WTC11 (cell line): ENCODE measurements around the gene RFX3. TPM values are rescaled to one million over a fixed set of nuclear protein-coding genes. Genes with fewer than 3 reads are reported as not detected.

Source experiments
- ATAC-seq: fragments of 200-7000 bp; cut with Tn5 transposase; 2 replicates; pipeline ENCODE4 v1.10.0; 2021; ENCODE audit warnings: mild to moderate bottlenecking, moderate library complexity
- CTCF ChIA-PET: fragments of 300-600 bp; sonication (Branson Sonifier 250); formaldehyde crosslinking; loops from one replicate; lab custom pipeline; 2021; ENCODE audit warnings: antibody characterized with exemption; lab: Charles Lee
- POLR2A ChIA-PET: fragments of 350-600 bp; sonication (Branson Sonifier 250); formaldehyde crosslinking; loops from one replicate; lab custom pipeline; 2021; ENCODE audit warnings: antibody characterized with exemption; lab: Charles Lee
- DNase-seq: peaks from one replicate; pipeline ENCODE4 v3.0.0; 2021; ENCODE audit warnings: low spot score
- H3K27ac Mint-ChIP-seq: 2 replicates; pipeline ENCODE4 v1.8.0; 2021; ENCODE audit warnings: mixed read lengths
- H3K27me3 Mint-ChIP-seq: 2 replicates; pipeline ENCODE4 v1.8.0; 2021; ENCODE audit warnings: low read depth, mild to moderate bottlenecking, moderate library complexity, mixed read lengths
- H3K36me3 Mint-ChIP-seq: 2 replicates; pipeline ENCODE4 v1.8.0; 2021; ENCODE audit warnings: mixed read lengths
- H3K4me1 Mint-ChIP-seq: 2 replicates; pipeline ENCODE4 v1.8.0; 2022; ENCODE audit warnings: mixed read lengths
- H3K4me3 Mint-ChIP-seq: 2 replicates; pipeline ENCODE4 v1.8.0; 2021; ENCODE audit warnings: mild to moderate bottlenecking, moderate library complexity, mixed read lengths
- H3K9me3 Mint-ChIP-seq: 2 replicates; pipeline ENCODE4 v1.8.0; 2021; ENCODE audit warnings: mixed read lengths
- ELF4 ChIP-seq: sonication (generic); formaldehyde crosslinking; IDR thresholded peaks from 2 replicates; pipeline ENCODE4 v1.8.1; 2022; ENCODE audit warnings: low read depth, mild to moderate bottlenecking, moderate library complexity, missing genetic modification reagents
- ESRRA ChIP-seq: sonication (generic); formaldehyde crosslinking; IDR thresholded peaks from 2 replicates; pipeline ENCODE4 v1.8.1; 2022; ENCODE audit warnings: mild to moderate bottlenecking, missing genetic modification reagents, borderline replicate concordance
- GTF2I ChIP-seq: fragments of 250-450 bp; sonication (Bioruptor Pico); conservative IDR thresholded peaks from 2 replicates; pipeline ENCODE4 v1.4.0; 2021; ENCODE audit warnings: mild to moderate bottlenecking
- HMGA2 ChIP-seq: fragments of 250-450 bp; sonication (Bioruptor Pico); IDR thresholded peaks from 2 replicates; pipeline ENCODE4 v1.4.0; 2021; ENCODE audit warnings: mild to moderate bottlenecking, moderate library complexity
- KAT7 ChIP-seq: sonication (generic); formaldehyde crosslinking; IDR thresholded peaks from 2 replicates; pipeline ENCODE4 v1.8.1; 2023; ENCODE audit warnings: missing genetic modification reagents, mild to moderate bottlenecking, borderline replicate concordance
- NR3C1 ChIP-seq: sonication (generic); formaldehyde crosslinking; conservative IDR thresholded peaks from 2 replicates; pipeline ENCODE4 v1.8.1; 2023; ENCODE audit warnings: low read depth, mild to moderate bottlenecking, missing genetic modification reagents
- OVOL2 ChIP-seq: fragments of 250-450 bp; sonication (Bioruptor Pico); IDR thresholded peaks from 2 replicates; pipeline ENCODE4 v1.9.0; 2021; ENCODE audit warnings: mild to moderate bottlenecking, borderline replicate concordance
- RORB ChIP-seq: fragments of 250-450 bp; sonication (Bioruptor Pico); IDR thresholded peaks from 2 replicates; pipeline ENCODE4 v1.9.0; 2021; ENCODE audit warnings: mild to moderate bottlenecking
- TEAD1 ChIP-seq: sonication (generic); formaldehyde crosslinking; IDR thresholded peaks from 2 replicates; pipeline ENCODE4 v1.8.0; 2022; ENCODE audit warnings: mild to moderate bottlenecking, missing genetic modification reagents
- TP53 ChIP-seq: sonication (generic); formaldehyde crosslinking; IDR thresholded peaks from 2 replicates; pipeline ENCODE4 v1.8.1; 2023; ENCODE audit warnings: mild to moderate bottlenecking, missing genetic modification reagents
- ZNF219 ChIP-seq: sonication (generic); formaldehyde crosslinking; IDR thresholded peaks from 2 replicates; pipeline ENCODE4 v1.8.0; 2023; ENCODE audit warnings: missing genetic modification reagents, mild to moderate bottlenecking, borderline replicate concordance
- ZNF263 ChIP-seq: sonication (generic); formaldehyde crosslinking; IDR thresholded peaks from 2 replicates; pipeline ENCODE4 v1.8.1; 2022; ENCODE audit warnings: low read depth, mild to moderate bottlenecking, moderate library complexity, missing genetic modification reagents
- ZNF423 ChIP-seq: fragments of 250-450 bp; sonication (Bioruptor Pico); IDR thresholded peaks from 2 replicates; pipeline ENCODE4 v2.1.2; 2022; ENCODE audit warnings: mild to moderate bottlenecking, moderate library complexity
- total RNA-seq: library from RNA; stranded (reverse); gene quantifications from 3 replicates; pipeline ENCODE4 v1.2.3, GENCODE V29; 2021
- TF ChIP-seq, protein P1 (sequence below): fragments of 250-450 bp; sonication (Bioruptor Pico); IDR thresholded peaks from 2 replicates; pipeline ENCODE4 v1.9.0; 2021; ENCODE audit warnings: moderate library complexity, mild to moderate bottlenecking, inconsistent platforms, borderline replicate concordance
- TF ChIP-seq, protein P2 (sequence below): sonication (generic); formaldehyde crosslinking; IDR thresholded peaks from 2 replicates; pipeline ENCODE4 v1.8.1; 2023; ENCODE audit warnings: mild to moderate bottlenecking, missing genetic modification reagents, moderate library complexity
- TF ChIP-seq, protein P3 (sequence below): sonication (generic); formaldehyde crosslinking; IDR thresholded peaks from 2 replicates; pipeline ENCODE4 v1.8.1; 2022; ENCODE audit warnings: low read depth, missing genetic modification reagents, borderline replicate concordance
- TF ChIP-seq, protein P4 (sequence below): fragments of 250-450 bp; sonication (Bioruptor Pico); conservative IDR thresholded peaks from 2 replicates; pipeline ENCODE4 v1.9.0; 2021; ENCODE audit warnings: mild to moderate bottlenecking
- TF ChIP-seq, protein P5 (sequence below): fragments of 250-450 bp; sonication (Bioruptor Pico); IDR thresholded peaks from 2 replicates; pipeline ENCODE4 v1.9.0; 2021; ENCODE audit warnings: mild to moderate bottlenecking
- TF ChIP-seq, protein P6 (sequence below): sonication (generic); formaldehyde crosslinking; IDR thresholded peaks from 2 replicates; pipeline ENCODE4 v1.8.1; 2023; ENCODE audit warnings: mild to moderate bottlenecking, missing genetic modification reagents, borderline replicate concordance
- TF ChIP-seq, protein P7 (sequence below): fragments of 250-450 bp; sonication (Bioruptor Pico); IDR thresholded peaks from 2 replicates; pipeline ENCODE4 v1.9.0; 2021; ENCODE audit warnings: mild to moderate bottlenecking

The RFX3 gene
- total RNA-seq, 1 experiment from 2014 or later: 13.7 TPM

DNA sequence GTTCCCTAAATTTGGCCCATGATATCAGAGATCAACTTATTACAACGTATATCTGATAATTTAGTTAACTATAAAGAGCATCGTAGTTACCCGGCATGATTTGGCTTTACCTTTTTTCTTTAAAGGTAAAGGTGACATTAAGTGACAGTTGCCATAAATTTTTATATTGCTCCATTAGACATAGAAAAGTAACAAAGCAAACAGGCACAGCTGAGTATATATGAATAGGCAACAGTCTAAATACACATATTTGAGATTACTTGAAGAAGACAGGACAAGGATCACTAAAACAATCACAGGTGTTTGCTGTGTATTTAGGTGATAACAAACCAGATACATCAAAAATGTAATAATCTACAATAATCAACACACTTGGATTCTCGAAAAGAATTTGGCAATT is 34.8 kb downstream of the RFX3 start:
- CTCF ChIA-PET: no interaction called here
- H3K36me3 Mint-ChIP-seq: no peaks in the 10 kb centered on the region

DNA sequence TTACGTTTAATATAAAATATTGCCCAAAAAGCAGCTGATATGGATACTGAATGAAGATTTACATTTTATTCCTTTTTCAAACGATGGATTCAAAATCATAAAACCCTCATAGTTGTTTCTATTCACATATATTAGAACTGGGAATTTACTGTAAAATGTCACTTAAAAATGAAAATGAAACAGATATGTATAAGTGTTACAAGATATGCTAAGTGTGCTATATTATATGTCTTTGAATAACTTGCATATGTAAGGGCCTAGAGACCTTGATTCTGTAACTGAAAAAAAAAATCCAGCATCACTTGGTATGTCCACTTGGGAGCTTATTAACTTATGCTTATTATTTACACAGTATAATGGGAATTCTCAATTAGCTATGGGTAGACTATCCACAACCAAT is 43.2 kb downstream of the RFX3 start:
- CTCF ChIA-PET: no interaction called here
- POLR2A ChIA-PET: no interaction called here
- TF ChIP-seq GTF2I (CRISPR knock-in tag) (no peak), ZNF423 (no peak)
- ATAC-seq (no peak), DNase-seq (no peak)
- Mint-ChIP-seq H3K4me1 (peaks cover 30% of the 10 kb centered on the region), H3K27ac (no peak overlapping the region), H3K9me3 (no peaks in the 10 kb centered on the region), H3K27me3 (no peaks in the 10 kb centered on the region), H3K4me3 (no peak overlapping the region), H3K36me3 (no peaks in the 10 kb centered on the region; the same call in 1 of the 2 replicates)

More for the DNA sequence above, 34.8 kb downstream of the RFX3 start:
- ATAC-seq (no peak), DNase-seq (no peak)
- H3K4me3 Mint-ChIP-seq: no peak overlapping the region
- TF ChIP-seq ELF4 (CRISPR knock-in tag): no peak
- no peak for TF ChIP-seq TP53 (CRISPR knock-in tag)
- peaks cover 4% of the 10 kb centered on the region; the same call in 1 of the 2 replicates for H3K9me3 Mint-ChIP-seq
- H3K27me3 Mint-ChIP-seq: no peaks in the 10 kb centered on the region
- no peaks in the 10 kb centered on the region for H3K4me1 Mint-ChIP-seq
- POLR2A ChIA-PET: interaction anchor here (0.6 kb wide), 1 partner anchor 779 kb away, joined by 3 read pairs; no protein-coding TSS in a partner anchor
- H3K27ac Mint-ChIP-seq: no peak overlapping the region

DNA sequence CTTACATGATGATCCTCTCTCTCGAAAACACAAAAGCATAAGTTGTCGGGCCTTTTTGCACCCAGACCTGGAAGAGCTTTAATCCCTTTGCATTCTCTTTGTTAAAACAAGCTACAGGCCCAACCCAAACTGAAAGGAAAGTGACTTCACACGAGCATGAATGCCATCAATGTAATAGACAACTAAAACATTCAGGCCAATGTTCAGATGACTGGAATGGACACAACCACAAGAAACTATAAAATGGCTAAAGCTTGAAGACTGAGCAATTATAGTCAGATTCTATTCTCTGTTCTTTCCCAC is 45.5 kb downstream of the RFX3 start:
- Mint-ChIP-seq H3K4me3 (no peak overlapping the region; the same call in 1 of the 2 replicates), H3K27ac (peak overlapping the region; percentile 36), H3K9me3 (no peaks in the 10 kb centered on the region), H3K36me3 (no peaks in the 10 kb centered on the region; the same call in 1 of the 2 replicates), H3K4me1 (peaks cover 36% of the 10 kb centered on the region), H3K27me3 (no peaks in the 10 kb centered on the region)
- peak; percentile 40 for ATAC-seq
- POLR2A ChIA-PET: interaction anchor here (2.0 kb wide), 1 partner anchor 47 kb away, joined by 12 read pairs; the partner anchor contains the start of gene RFX3
- DNase-seq: no peak
- CTCF ChIA-PET: interaction anchor here (0.7 to 1.5 kb wide), 4 partner anchors 12 to 27 kb away, joined by 3 to 5 read pairs (median 4); no protein-coding TSS in a partner anchor
- TF ChIP-seq, protein P1, sequence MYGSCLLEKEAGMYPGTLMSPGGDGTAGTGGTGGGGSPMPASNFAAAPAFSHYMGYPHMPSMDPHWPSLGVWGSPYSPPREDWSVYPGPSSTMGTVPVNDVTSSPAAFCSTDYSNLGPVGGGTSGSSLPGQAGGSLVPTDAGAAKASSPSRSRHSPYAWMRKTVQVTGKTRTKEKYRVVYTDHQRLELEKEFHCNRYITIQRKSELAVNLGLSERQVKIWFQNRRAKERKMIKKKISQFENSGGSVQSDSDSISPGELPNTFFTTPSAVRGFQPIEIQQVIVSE (CRISPR knock-in tag): no peak
- TF ChIP-seq ESRRA (CRISPR knock-in tag) (no peak), TEAD1 (CRISPR knock-in tag) (no peak), ZNF263 (no peak), ZNF219 (no peak), HMGA2 (CRISPR knock-in tag) (no peak), NR3C1 (no peak), OVOL2 (CRISPR knock-in tag) (no peak), KAT7 (no peak), RORB (no peak)
- TF ChIP-seq, protein P2, sequence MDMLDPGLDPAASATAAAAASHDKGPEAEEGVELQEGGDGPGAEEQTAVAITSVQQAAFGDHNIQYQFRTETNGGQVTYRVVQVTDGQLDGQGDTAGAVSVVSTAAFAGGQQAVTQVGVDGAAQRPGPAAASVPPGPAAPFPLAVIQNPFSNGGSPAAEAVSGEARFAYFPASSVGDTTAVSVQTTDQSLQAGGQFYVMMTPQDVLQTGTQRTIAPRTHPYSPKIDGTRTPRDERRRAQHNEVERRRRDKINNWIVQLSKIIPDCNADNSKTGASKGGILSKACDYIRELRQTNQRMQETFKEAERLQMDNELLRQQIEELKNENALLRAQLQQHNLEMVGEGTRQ (CRISPR knock-in tag): no peak
- TF ChIP-seq, protein P3, sequence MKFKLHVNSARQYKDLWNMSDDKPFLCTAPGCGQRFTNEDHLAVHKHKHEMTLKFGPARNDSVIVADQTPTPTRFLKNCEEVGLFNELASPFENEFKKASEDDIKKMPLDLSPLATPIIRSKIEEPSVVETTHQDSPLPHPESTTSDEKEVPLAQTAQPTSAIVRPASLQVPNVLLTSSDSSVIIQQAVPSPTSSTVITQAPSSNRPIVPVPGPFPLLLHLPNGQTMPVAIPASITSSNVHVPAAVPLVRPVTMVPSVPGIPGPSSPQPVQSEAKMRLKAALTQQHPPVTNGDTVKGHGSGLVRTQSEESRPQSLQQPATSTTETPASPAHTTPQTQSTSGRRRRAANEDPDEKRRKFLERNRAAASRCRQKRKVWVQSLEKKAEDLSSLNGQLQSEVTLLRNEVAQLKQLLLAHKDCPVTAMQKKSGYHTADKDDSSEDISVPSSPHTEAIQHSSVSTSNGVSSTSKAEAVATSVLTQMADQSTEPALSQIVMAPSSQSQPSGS (CRISPR knock-in tag): no peak
- TF ChIP-seq, protein P4, sequence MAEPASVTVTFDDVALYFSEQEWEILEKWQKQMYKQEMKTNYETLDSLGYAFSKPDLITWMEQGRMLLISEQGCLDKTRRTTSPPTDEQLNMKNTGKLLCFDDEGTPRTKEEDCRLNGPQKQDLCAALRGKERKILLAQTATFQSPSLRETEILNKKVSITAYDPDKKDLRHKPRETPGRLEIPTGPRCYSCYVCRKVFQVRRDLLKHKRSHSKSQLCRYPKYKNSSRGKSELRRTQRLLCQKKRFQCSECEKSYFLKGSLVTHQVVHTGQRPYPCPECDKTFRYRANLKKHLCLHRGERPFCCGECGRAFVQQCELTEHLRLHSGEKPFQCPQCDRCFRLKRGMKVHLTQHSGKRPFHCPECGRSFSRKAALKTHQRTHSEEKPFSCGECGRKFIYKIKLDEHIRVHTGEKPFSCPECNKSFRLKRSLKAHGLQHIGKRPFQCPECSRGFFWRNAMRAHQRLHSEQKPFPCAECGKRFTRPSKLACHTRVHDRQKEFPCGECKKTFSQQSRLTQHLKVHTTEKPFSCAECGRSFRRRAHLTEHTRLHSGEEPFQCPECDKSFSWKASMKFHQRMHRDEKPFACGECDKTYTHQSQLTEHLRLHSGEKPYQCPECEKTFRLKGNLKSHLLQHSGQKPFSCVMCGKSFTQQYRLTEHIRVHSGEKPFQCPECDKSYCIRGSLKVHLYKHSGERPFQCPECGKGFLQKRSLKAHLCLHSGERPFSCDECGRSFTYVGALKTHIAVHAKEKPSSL: no peak
- TF ChIP-seq, protein P5, sequence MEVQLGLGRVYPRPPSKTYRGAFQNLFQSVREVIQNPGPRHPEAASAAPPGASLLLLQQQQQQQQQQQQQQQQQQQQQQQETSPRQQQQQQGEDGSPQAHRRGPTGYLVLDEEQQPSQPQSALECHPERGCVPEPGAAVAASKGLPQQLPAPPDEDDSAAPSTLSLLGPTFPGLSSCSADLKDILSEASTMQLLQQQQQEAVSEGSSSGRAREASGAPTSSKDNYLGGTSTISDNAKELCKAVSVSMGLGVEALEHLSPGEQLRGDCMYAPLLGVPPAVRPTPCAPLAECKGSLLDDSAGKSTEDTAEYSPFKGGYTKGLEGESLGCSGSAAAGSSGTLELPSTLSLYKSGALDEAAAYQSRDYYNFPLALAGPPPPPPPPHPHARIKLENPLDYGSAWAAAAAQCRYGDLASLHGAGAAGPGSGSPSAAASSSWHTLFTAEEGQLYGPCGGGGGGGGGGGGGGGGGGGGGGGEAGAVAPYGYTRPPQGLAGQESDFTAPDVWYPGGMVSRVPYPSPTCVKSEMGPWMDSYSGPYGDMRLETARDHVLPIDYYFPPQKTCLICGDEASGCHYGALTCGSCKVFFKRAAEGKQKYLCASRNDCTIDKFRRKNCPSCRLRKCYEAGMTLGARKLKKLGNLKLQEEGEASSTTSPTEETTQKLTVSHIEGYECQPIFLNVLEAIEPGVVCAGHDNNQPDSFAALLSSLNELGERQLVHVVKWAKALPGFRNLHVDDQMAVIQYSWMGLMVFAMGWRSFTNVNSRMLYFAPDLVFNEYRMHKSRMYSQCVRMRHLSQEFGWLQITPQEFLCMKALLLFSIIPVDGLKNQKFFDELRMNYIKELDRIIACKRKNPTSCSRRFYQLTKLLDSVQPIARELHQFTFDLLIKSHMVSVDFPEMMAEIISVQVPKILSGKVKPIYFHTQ (CRISPR knock-in tag): no peak
- TF ChIP-seq, protein P6, sequence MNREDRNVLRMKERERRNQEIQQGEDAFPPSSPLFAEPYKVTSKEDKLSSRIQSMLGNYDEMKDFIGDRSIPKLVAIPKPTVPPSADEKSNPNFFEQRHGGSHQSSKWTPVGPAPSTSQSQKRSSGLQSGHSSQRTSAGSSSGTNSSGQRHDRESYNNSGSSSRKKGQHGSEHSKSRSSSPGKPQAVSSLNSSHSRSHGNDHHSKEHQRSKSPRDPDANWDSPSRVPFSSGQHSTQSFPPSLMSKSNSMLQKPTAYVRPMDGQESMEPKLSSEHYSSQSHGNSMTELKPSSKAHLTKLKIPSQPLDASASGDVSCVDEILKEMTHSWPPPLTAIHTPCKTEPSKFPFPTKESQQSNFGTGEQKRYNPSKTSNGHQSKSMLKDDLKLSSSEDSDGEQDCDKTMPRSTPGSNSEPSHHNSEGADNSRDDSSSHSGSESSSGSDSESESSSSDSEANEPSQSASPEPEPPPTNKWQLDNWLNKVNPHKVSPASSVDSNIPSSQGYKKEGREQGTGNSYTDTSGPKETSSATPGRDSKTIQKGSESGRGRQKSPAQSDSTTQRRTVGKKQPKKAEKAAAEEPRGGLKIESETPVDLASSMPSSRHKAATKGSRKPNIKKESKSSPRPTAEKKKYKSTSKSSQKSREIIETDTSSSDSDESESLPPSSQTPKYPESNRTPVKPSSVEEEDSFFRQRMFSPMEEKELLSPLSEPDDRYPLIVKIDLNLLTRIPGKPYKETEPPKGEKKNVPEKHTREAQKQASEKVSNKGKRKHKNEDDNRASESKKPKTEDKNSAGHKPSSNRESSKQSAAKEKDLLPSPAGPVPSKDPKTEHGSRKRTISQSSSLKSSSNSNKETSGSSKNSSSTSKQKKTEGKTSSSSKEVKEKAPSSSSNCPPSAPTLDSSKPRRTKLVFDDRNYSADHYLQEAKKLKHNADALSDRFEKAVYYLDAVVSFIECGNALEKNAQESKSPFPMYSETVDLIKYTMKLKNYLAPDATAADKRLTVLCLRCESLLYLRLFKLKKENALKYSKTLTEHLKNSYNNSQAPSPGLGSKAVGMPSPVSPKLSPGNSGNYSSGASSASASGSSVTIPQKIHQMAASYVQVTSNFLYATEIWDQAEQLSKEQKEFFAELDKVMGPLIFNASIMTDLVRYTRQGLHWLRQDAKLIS (CRISPR knock-in tag): no peak
- TF ChIP-seq, protein P7, sequence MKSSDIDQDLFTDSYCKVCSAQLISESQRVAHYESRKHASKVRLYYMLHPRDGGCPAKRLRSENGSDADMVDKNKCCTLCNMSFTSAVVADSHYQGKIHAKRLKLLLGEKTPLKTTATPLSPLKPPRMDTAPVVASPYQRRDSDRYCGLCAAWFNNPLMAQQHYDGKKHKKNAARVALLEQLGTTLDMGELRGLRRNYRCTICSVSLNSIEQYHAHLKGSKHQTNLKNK (CRISPR knock-in tag): no peak
